Trophoblast cell (in vitro differentiated cells and primary cell): ENCODE results near the gene CAMK4.

Experiments
- DNase-seq, 2 donors: peaks; one replicate each; pipeline ENCODE4 v3.0.0-alpha.2; 2016
- H2AFZ ChIP-seq: 2 replicates; pipeline ENCODE4 v1.6.1; 2013; ENCODE audit warnings: low read length, moderate library complexity, mild to moderate bottlenecking; ENCODE audit not compliant: insufficient read depth, poor library complexity
- H2AK5ac ChIP-seq: 2 replicates; pipeline ENCODE4 v1.6.1; 2013; ENCODE audit warnings: mild to moderate bottlenecking, low read length
- H2BK120ac ChIP-seq: 2 replicates; pipeline ENCODE4 v1.6.1; 2013; ENCODE audit warnings: low read length, mild to moderate bottlenecking, moderate library complexity; ENCODE audit not compliant: insufficient read depth, poor library complexity
- H2BK12ac ChIP-seq: 2 replicates; pipeline ENCODE4 v1.6.1; 2013; ENCODE audit warnings: mild to moderate bottlenecking, low read length, moderate library complexity
- H2BK5ac ChIP-seq: 2 replicates; pipeline ENCODE4 v1.6.1; 2013; ENCODE audit warnings: low read length, low read depth, moderate library complexity, mild to moderate bottlenecking; ENCODE audit not compliant: poor library complexity
- H3K14ac ChIP-seq: 2 replicates; pipeline ENCODE4 v1.6.1; 2013; ENCODE audit warnings: mild to moderate bottlenecking, low read length
- H3K18ac ChIP-seq: 2 replicates; pipeline ENCODE4 v1.6.1; 2013; ENCODE audit warnings: mild to moderate bottlenecking, low read length
- H3K23ac ChIP-seq: 2 replicates; pipeline ENCODE4 v1.6.1; 2013; ENCODE audit warnings: low read length
- H3K27ac ChIP-seq: 2 replicates; pipeline ENCODE4 v1.5.1; 2013; ENCODE audit warnings: low read depth, mild to moderate bottlenecking, inconsistent platforms, low read length, moderate library complexity
- H3K27me3 ChIP-seq: 2 replicates; pipeline ENCODE4 v1.6.1; 2013; ENCODE audit warnings: inconsistent platforms, mild to moderate bottlenecking, low read length, moderate library complexity; ENCODE audit not compliant: insufficient read depth
- H3K36me3 ChIP-seq, 2 experiments: 1 replicate in 1 of 2; 2 replicates in 1 of 2; pipeline ENCODE4 v1.6.1; 2013; ENCODE audit warnings: low read length in 2 of 2, mild to moderate bottlenecking in 2 of 2, moderate library complexity in 1 of 2; ENCODE audit not compliant: insufficient read depth in 2 of 2, control insufficient read depth in 1 of 2
- H3K4ac ChIP-seq: 2 replicates; pipeline ENCODE4 v1.6.1; 2013; ENCODE audit warnings: low read depth, mild to moderate bottlenecking, low read length, moderate library complexity
- H3K4me1 ChIP-seq, 2 experiments: 1 replicate in 1 of 2; 2 replicates in 1 of 2; pipeline ENCODE4 v1.6.1; 2013; ENCODE audit warnings: low read length in 2 of 2, mild to moderate bottlenecking in 2 of 2, moderate library complexity in 1 of 2; ENCODE audit not compliant: insufficient read depth in 2 of 2, control insufficient read depth in 1 of 2
- H3K4me2 ChIP-seq: 2 replicates; pipeline ENCODE4 v1.6.1; 2013; ENCODE audit warnings: inconsistent platforms, mild to moderate bottlenecking, low read length, moderate library complexity
- H3K4me3 ChIP-seq: 2 replicates; pipeline ENCODE4 v1.5.1; 2013; ENCODE audit warnings: mild to moderate bottlenecking, low read depth, low read length, inconsistent platforms
- H3K79me1 ChIP-seq: one replicate; pipeline ENCODE4 v1.6.1; 2013; ENCODE audit warnings: low read length
- H3K79me2 ChIP-seq: 2 replicates; pipeline ENCODE4 v1.6.1; 2013; ENCODE audit warnings: low read length, mild to moderate bottlenecking; ENCODE audit not compliant: control insufficient read depth, insufficient read depth, poor library complexity
- H3K9ac ChIP-seq: 2 replicates; pipeline ENCODE4 v1.6.1; 2013; ENCODE audit warnings: mild to moderate bottlenecking, low read length
- H3K9me3 ChIP-seq: 2 replicates; pipeline ENCODE4 v1.6.1; 2013; ENCODE audit warnings: low read depth, mild to moderate bottlenecking, control low read depth, inconsistent platforms, low read length; ENCODE audit not compliant: insufficient read depth
- H4K12ac ChIP-seq: 2 replicates; pipeline ENCODE4 v1.6.1; 2013; ENCODE audit warnings: low read depth, mild to moderate bottlenecking, low read length, moderate library complexity
- H4K8ac ChIP-seq: 2 replicates; pipeline ENCODE4 v1.6.1; 2013; ENCODE audit warnings: low read depth, mild to moderate bottlenecking, low read length, moderate library complexity
- H4K91ac ChIP-seq: one replicate; pipeline ENCODE4 v1.6.1; 2013; ENCODE audit warnings: low read depth, mild to moderate bottlenecking, low read length, moderate library complexity
- WGBS: extraction: QIAGEN DNeasy Blood & Tissue Kit; methylation state at CpG from one replicate; pipeline ENCODE4 v1.1.7; 2013; ENCODE audit warnings: missing lambda C conversion rate; ENCODE audit not compliant: insufficient read length, insufficient coverage; ENCODE audit errors: extremely low coverage; 5-methylcytosine and 5-hydroxymethylcytosine counted together

The CAMK4 gene

GRCh38 chr5:111384220-111384619 is 160.0 kb downstream of the CAMK4 start:
- H3K27me3 ChIP-seq = no peaks in the 10 kb centered on the region
- H3K27ac ChIP-seq = no peak overlapping the region
- no peaks in the 10 kb centered on the region for H3K4me1 ChIP-seq
- no peak overlapping the region for H3K14ac ChIP-seq
- no peak overlapping the region for H2AK5ac ChIP-seq
- H3K4ac ChIP-seq = no peak overlapping the region
- no peak overlapping the region for H3K4me3 ChIP-seq
- DNase-seq = no peak
- H3K79me2 ChIP-seq = no peaks in the 10 kb centered on the region
- H3K79me1 ChIP-seq = no peaks in the 10 kb centered on the region
- H4K8ac ChIP-seq = no peak overlapping the region
- no peak overlapping the region for H2AFZ ChIP-seq
- H4K91ac ChIP-seq = no peak overlapping the region
- no peak overlapping the region for H2BK120ac ChIP-seq
- H2BK12ac ChIP-seq = no peak overlapping the region
- no peaks in the 10 kb centered on the region for H3K36me3 ChIP-seq
- no peak overlapping the region for H3K9ac ChIP-seq
- no peak overlapping the region for H4K12ac ChIP-seq
- H2BK5ac ChIP-seq = no peak overlapping the region
- no peaks in the 10 kb centered on the region for H3K9me3 ChIP-seq
- H3K23ac ChIP-seq = no peak overlapping the region
- no peak overlapping the region for H3K18ac ChIP-seq
- H3K4me2 ChIP-seq = no peak overlapping the region
- no CpG with 5 or more reads among the region's 3 CpGs for WGBS

- H4K8ac ChIP-seq = no peak overlapping the region
- H3K4ac ChIP-seq = no peak overlapping the region
- H3K27me3 ChIP-seq = no peaks in the 10 kb centered on the region
- no peak overlapping the region for H2BK5ac ChIP-seq
- no peak overlapping the region for H3K14ac ChIP-seq
- H4K91ac ChIP-seq = no peak overlapping the region
- H3K79me1 ChIP-seq = no peaks in the 10 kb centered on the region
- no peaks in the 10 kb centered on the region for H3K4me1 ChIP-seq
- H3K36me3 ChIP-seq = no peaks in the 10 kb centered on the region
- no peak overlapping the region for H2BK12ac ChIP-seq
- no peak for DNase-seq
- H4K12ac ChIP-seq = no peak overlapping the region
- no peaks in the 10 kb centered on the region for H3K9me3 ChIP-seq
- no peak overlapping the region for H2AFZ ChIP-seq
- no peak overlapping the region for H3K18ac ChIP-seq
- no peak overlapping the region for H3K4me2 ChIP-seq
- H2BK120ac ChIP-seq = no peak overlapping the region
- no peaks in the 10 kb centered on the region for H3K79me2 ChIP-seq
- no peak overlapping the region for H3K4me3 ChIP-seq
- no peak overlapping the region for H3K27ac ChIP-seq
- H3K23ac ChIP-seq = no peak overlapping the region
- H2AK5ac ChIP-seq = no peak overlapping the region
- H3K9ac ChIP-seq = no peak overlapping the region
These were observed 160.9 kb downstream of the CAMK4 start for GRCh38 chr5:111385051-111385450.

- DNase-seq = no peak
- no peaks in the 10 kb centered on the region for H3K79me2 ChIP-seq
- no peak overlapping the region for H3K9ac ChIP-seq
- H3K4me1 ChIP-seq = no peaks in the 10 kb centered on the region
- no peaks in the 10 kb centered on the region for H3K79me1 ChIP-seq
- no peak overlapping the region for H2BK120ac ChIP-seq
- H3K9me3 ChIP-seq = no peaks in the 10 kb centered on the region
- H3K4me3 ChIP-seq = no peak overlapping the region
- no peak overlapping the region for H3K27ac ChIP-seq
- no peak overlapping the region for H3K14ac ChIP-seq
- H4K12ac ChIP-seq = no peak overlapping the region
- H3K4ac ChIP-seq = no peak overlapping the region
- no peaks in the 10 kb centered on the region for H3K27me3 ChIP-seq
- no peak overlapping the region for H2AK5ac ChIP-seq
- H3K23ac ChIP-seq = no peak overlapping the region
- no CpG with 5 or more reads among the region's 7 CpGs for WGBS
- no peak overlapping the region for H4K8ac ChIP-seq
- H2AFZ ChIP-seq = no peak overlapping the region
- H3K4me2 ChIP-seq = no peak overlapping the region
- no peak overlapping the region for H4K91ac ChIP-seq
- H2BK5ac ChIP-seq = no peak overlapping the region
- H2BK12ac ChIP-seq = no peak overlapping the region
- no peak overlapping the region for H3K18ac ChIP-seq
- H3K36me3 ChIP-seq = no peaks in the 10 kb centered on the region
These were observed 162.0 kb downstream of the CAMK4 start for GRCh38 chr5:111385970-111386831.

- Histone ChIP-seq H2BK120ac (no peak overlapping the region), H2AFZ (no peak overlapping the region), H4K12ac (no peak overlapping the region), H3K79me2 (no peaks in the 10 kb centered on the region), H2AK5ac (no peak overlapping the region), H3K9me3 (no peaks in the 10 kb centered on the region), H3K79me1 (no peaks in the 10 kb centered on the region), H2BK12ac (no peak overlapping the region), H3K27ac (no peak overlapping the region), H3K4ac (no peak overlapping the region), H3K9ac (no peak overlapping the region), H3K4me2 (no peak overlapping the region), H4K8ac (no peak overlapping the region), H3K27me3 (no peaks in the 10 kb centered on the region), H3K23ac (no peak overlapping the region), H3K18ac (no peak overlapping the region), H3K36me3 (no peaks in the 10 kb centered on the region), H2BK5ac (no peak overlapping the region), H3K4me1 (no peaks in the 10 kb centered on the region), H4K91ac (no peak overlapping the region), H3K14ac (no peak overlapping the region), H3K4me3 (no peak overlapping the region)
- no CpG with 5 or more reads among the region's 1 CpG for WGBS
- DNase-seq = no peak
These were observed 162.6 kb downstream of the CAMK4 start for GRCh38 chr5:111386832-111387162.
